Keratinocyte (primary cell): ENCODE data around the gene CXXC5. TPM values are rescaled to one million over a fixed set of nuclear protein-coding genes. Genes with fewer than 3 reads are reported as not detected.
"Not testable (repeated sequence)": the region's sequence is repeated elsewhere in the genome, so short reads cannot be mapped to it uniquely, and the experiment has no call there.

Experiments
- DNase-seq: peaks from one replicate; pipeline ENCODE4 v3.0.0-alpha.2; 2011; ENCODE audit warnings: low read depth, missing footprints, low spot score
- FAIRE-seq: peaks from 2 replicates; lab custom pipeline; 2011; peaks lifted over from hg19 to GRCh38; lab: Jason Lieb, UNC
- H2AFZ ChIP-seq: 2 replicates; pipeline ENCODE4 v1.6.0; 2012; ENCODE audit warnings: low read length, control low read depth, inconsistent platforms; ENCODE audit not compliant: control insufficient read depth
- H3K27ac ChIP-seq: 2 replicates; pipeline ENCODE4 v1.5.1; 2011; ENCODE audit warnings: low read length; ENCODE audit not compliant: control insufficient read depth, insufficient read depth
- H3K27me3 ChIP-seq: 3 replicates; pipeline ENCODE4 v1.6.0; 2011; ENCODE audit warnings: low read length; ENCODE audit not compliant: control insufficient read depth, insufficient read depth; ENCODE audit errors: extremely low read depth
- H3K36me3 ChIP-seq, 2 experiments: 2 replicates in 1 of 2; 3 replicates in 1 of 2; pipeline ENCODE4 v1.5.1; 2011; ENCODE audit warnings: low read length in 2 of 2, mild to moderate bottlenecking in 1 of 2; ENCODE audit not compliant: control insufficient read depth in 2 of 2, insufficient read depth in 2 of 2; ENCODE audit errors: extremely low read depth in 1 of 2
- H3K4me1 ChIP-seq: 3 replicates; pipeline ENCODE4 v1.5.1; 2011; ENCODE audit warnings: low read length; ENCODE audit not compliant: control insufficient read depth, insufficient read depth; ENCODE audit errors: extremely low read depth
- H3K4me2 ChIP-seq: 3 replicates; pipeline ENCODE4 v1.6.0; 2011; ENCODE audit warnings: low read depth, low read length; ENCODE audit not compliant: control insufficient read depth, insufficient read depth; ENCODE audit errors: extremely low read depth
- H3K4me3 ChIP-seq, 3 experiments: fragments of 200-600 bp in 1 of 3; sonication (generic) in 1 of 3; 2 replicates in 2 of 3; 3 replicates in 1 of 3; pipeline ENCODE4 v1.5.1; 2011 to 2016; ENCODE audit warnings: low read length in 3 of 3, mild to moderate bottlenecking in 3 of 3, control low read depth in 2 of 3, inconsistent platforms in 1 of 3, low read depth in 1 of 3, mixed read lengths in 1 of 3, mixed run types in 1 of 3, moderate library complexity in 1 of 3; ENCODE audit not compliant: control insufficient read depth in 2 of 3, insufficient read depth in 2 of 3; ENCODE audit errors: extremely low read depth in 1 of 3
- H3K79me2 ChIP-seq: 2 replicates; pipeline ENCODE4 v1.6.0; 2012; ENCODE audit warnings: low read length; ENCODE audit not compliant: control insufficient read depth, insufficient read depth
- H3K9ac ChIP-seq: 3 replicates; pipeline ENCODE4 v1.6.0; 2011; ENCODE audit warnings: low read length; ENCODE audit not compliant: control insufficient read depth, insufficient read depth; ENCODE audit errors: extremely low read depth
- H3K9me1 ChIP-seq: 3 replicates; pipeline ENCODE4 v1.6.0; 2011; ENCODE audit warnings: low read length; ENCODE audit not compliant: control insufficient read depth, insufficient read depth; ENCODE audit errors: extremely low read depth
- H3K9me3 ChIP-seq: 2 replicates; pipeline ENCODE4 v1.5.1; 2012; ENCODE audit warnings: low read depth, low read length; ENCODE audit not compliant: control insufficient read depth
- H4K20me1 ChIP-seq: 3 replicates; pipeline ENCODE4 v1.6.0; 2011; ENCODE audit warnings: low read length; ENCODE audit not compliant: control insufficient read depth, insufficient read depth; ENCODE audit errors: extremely low read depth
- EZH2 ChIP-seq: IDR thresholded peaks from one replicate; pipeline ENCODE4 v1.6.1; 2012; ENCODE audit warnings: inconsistent platforms, mild to moderate bottlenecking, low read length, moderate library complexity
- dilution Hi-C: fragments of 300-500 bp; cut with MboI; formaldehyde crosslinking; loops from one replicate; pipeline ENCODE4 v1.7.0; 2020; ENCODE audit warnings: low sequenced_read_pairs; ENCODE audit not compliant: extremely low pct_ligation_motif_present
- polyA plus RNA-seq, 5 experiments: library from polyadenylated mRNA; depleted of rRNA in 3 of 5; stranded (reverse) in 3 of 5; stranded (forward) in 1 of 5; unstranded in 1 of 5; fragments of >200 nt; gene quantifications; 1 replicate in 1 of 5; 2 replicates in 3 of 5; 3 replicates in 1 of 5; pipeline versions ENCODE4 v1.2.1 to v1.2.3, GENCODE V29; 2011 to 2012; ENCODE audit warnings: missing spikeins in 2 of 5, low read depth in 1 of 5, low replicate concordance in 1 of 5
- TF ChIP-seq, protein P1 (sequence below), 3 experiments: IDR thresholded peaks in 1 of 3; conservative IDR thresholded peaks in 1 of 3; optimal IDR thresholded peaks in 1 of 3; 2 replicates in 2 of 3; 3 replicates in 1 of 3; pipeline versions ENCODE3 to v1.5.1; 2011; ENCODE audit warnings: low read length in 3 of 3, mild to moderate bottlenecking in 3 of 3, moderate library complexity in 2 of 3, control low read depth in 1 of 3, inconsistent platforms in 1 of 3; ENCODE audit not compliant: insufficient read depth in 2 of 3; ENCODE audit errors: extremely low read depth in 1 of 3

Gene CXXC5
- polyA plus RNA-seq, 1 donor (not counting 4 experiments of a cell fraction or from before 2014, with no cell fraction given), result 1.0 TPM

- TF ChIP-seq, protein P1, sequence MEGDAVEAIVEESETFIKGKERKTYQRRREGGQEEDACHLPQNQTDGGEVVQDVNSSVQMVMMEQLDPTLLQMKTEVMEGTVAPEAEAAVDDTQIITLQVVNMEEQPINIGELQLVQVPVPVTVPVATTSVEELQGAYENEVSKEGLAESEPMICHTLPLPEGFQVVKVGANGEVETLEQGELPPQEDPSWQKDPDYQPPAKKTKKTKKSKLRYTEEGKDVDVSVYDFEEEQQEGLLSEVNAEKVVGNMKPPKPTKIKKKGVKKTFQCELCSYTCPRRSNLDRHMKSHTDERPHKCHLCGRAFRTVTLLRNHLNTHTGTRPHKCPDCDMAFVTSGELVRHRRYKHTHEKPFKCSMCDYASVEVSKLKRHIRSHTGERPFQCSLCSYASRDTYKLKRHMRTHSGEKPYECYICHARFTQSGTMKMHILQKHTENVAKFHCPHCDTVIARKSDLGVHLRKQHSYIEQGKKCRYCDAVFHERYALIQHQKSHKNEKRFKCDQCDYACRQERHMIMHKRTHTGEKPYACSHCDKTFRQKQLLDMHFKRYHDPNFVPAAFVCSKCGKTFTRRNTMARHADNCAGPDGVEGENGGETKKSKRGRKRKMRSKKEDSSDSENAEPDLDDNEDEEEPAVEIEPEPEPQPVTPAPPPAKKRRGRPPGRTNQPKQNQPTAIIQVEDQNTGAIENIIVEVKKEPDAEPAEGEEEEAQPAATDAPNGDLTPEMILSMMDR (optimal IDR thresholded peaks at IDR 0.05 in 1 of 3, IDR thresholded peaks at IDR 0.05 in 1 of 3, conservative IDR thresholded peaks at IDR 0.05 in 1 of 3; ENCODE audit: extremely low read depth in 1 of 3, insufficient read depth in 2 of 3, low read length in 3 of 3), result no peak
- TF ChIP-seq EZH2, result no peak
- H3K27me3 ChIP-seq, result no peaks in the 10 kb centered on the region
- dilution Hi-C loops, result no loop called here
- H3K4me2 ChIP-seq, result no peak overlapping the region
- H3K9me1 ChIP-seq, result no peaks in the 10 kb centered on the region
- no peak overlapping the region for H2AFZ ChIP-seq
- no peaks in the 10 kb centered on the region for H3K9me3 ChIP-seq
- no peaks in the 10 kb centered on the region for H4K20me1 ChIP-seq
- H3K4me3 ChIP-seq, result no peak overlapping the region
- DNase-seq (no peak), FAIRE-seq (no peak)
- H3K79me2 ChIP-seq, result no peaks in the 10 kb centered on the region
- H3K9ac ChIP-seq, result no peak overlapping the region
- H3K36me3 ChIP-seq, result peaks cover 10 to 22% of the 10 kb centered on the region in 2 experiments
- no peak overlapping the region for H3K27ac ChIP-seq
- H3K4me1 ChIP-seq, result no peaks in the 10 kb centered on the region
Observed at GRCh38 chr5:139619861-139620260, 28.3 kb upstream of the CXXC5 start.

DNA sequence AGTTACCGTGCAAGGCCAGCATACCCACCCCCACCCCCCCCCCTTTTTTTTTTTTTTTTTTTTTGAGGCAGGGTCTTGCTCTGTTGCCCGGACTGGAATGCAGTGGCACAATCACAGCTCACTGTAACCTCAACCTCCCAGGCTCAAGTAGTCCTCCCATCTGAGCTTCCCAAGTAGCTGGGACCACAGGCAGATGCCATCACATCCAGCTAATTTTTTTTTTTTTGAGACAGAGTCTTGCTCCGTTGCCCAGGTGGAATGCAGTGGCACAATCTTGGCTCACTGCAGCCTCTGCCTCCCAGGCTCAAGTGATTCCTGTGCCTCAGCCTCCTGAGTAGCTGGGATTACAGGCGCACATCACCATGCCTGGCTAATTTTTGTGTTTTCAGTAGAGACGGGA, 22.8 kb upstream of the CXXC5 start:
- H3K27me3 ChIP-seq, H2AFZ ChIP-seq, H3K79me2 ChIP-seq, H3K4me1 ChIP-seq, DNase-seq, H4K20me1 ChIP-seq, FAIRE-seq, H3K9me3 ChIP-seq, H3K9me1 ChIP-seq, H3K27ac ChIP-seq, dilution Hi-C loops, H3K4me2 ChIP-seq, H3K9ac ChIP-seq, H3K4me3 ChIP-seq: not testable (repeated sequence)
- peaks cover 17 to 27% of the 10 kb centered on the region in 2 experiments for H3K36me3 ChIP-seq

DNA sequence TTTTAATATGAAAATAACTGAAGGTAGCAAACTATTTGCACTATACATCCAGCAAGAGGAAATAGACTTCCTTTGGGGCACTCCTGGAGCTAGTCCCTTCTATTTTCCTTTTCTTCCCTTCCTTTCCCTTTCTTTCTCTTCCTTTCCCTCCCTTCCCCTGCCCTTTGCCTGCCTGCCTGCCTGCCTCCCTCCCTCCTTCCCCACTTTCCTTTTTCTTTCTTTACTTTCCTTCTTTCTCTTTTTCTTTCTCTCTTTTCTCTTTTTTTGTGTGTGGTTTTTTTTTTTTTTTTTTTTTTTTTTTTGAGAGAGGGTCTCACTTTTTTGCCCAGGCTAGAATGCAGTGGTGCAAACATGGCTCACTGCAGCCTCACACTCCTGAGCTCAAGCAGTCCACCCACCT, 17.3 kb upstream of the CXXC5 start:
- no peak for FAIRE-seq

More for the DNA sequence above, 17.3 kb upstream of the CXXC5 start:
- dilution Hi-C loops, result no loop called here
- Histone ChIP-seq H3K36me3 (peaks cover 11 to 13% of the 10 kb centered on the region in 2 experiments), H3K27me3 (no peaks in the 10 kb centered on the region), H3K79me2 (no peaks in the 10 kb centered on the region), H3K4me1 (peaks cover 7% of the 10 kb centered on the region), H3K27ac (no peak overlapping the region), H2AFZ (no peak overlapping the region), H3K4me2 (no peak overlapping the region), H3K9ac (no peak overlapping the region), H3K9me1 (no peaks in the 10 kb centered on the region), H3K4me3 (no peak overlapping the region), H3K9me3 (no peaks in the 10 kb centered on the region), H4K20me1 (no peaks in the 10 kb centered on the region)
- DNase-seq, result no peak
- TF ChIP-seq EZH2, result no peak
- TF ChIP-seq, protein P1 (optimal IDR thresholded peaks at IDR 0.05 in 1 of 3, IDR thresholded peaks at IDR 0.05 in 1 of 3, conservative IDR thresholded peaks at IDR 0.05 in 1 of 3; ENCODE audit: extremely low read depth in 1 of 3, insufficient read depth in 2 of 3, low read length in 3 of 3), result no peak
